HEK293 (cell line): Measurements from ENCODE around the gene CACNA1C.

Source experiments
- CTCF ChIA-PET: fragments of 350-600 bp; formaldehyde crosslinking; extraction: SDS; loops from one replicate; lab custom pipeline; 2021; ENCODE audit warnings: antibody characterized with exemption; lab: Yijun Ruan, JAX
- POLR2A ChIA-PET: fragments of 300-600 bp; formaldehyde crosslinking; extraction: SDS; loops from one replicate; lab custom pipeline; 2020; ENCODE audit warnings: antibody characterized with exemption, inconsistent platforms; lab: Yijun Ruan, JAX
- H3K27ac ChIP-seq: fragments of 200-500 bp; sonication (Bioruptor generic); 2 replicates; pipeline ENCODE4 v1.5.1; 2014; ENCODE audit warnings: low read depth, low read length, control low read depth, inconsistent platforms; ENCODE audit errors: extremely low read depth
- H3K36me3 ChIP-seq, 2 experiments: fragments of 200-500 bp in 1 of 2; sonication (Bioruptor generic) in 1 of 2; 1 replicate in 1 of 2; 2 replicates in 1 of 2; pipeline ENCODE4 v1.5.1; 2014 to 2017; ENCODE audit warnings: inconsistent platforms in 2 of 2, low read length in 2 of 2; ENCODE audit not compliant: control insufficient read depth in 2 of 2, insufficient read depth in 1 of 2
- H3K4me1 ChIP-seq: fragments of 200-500 bp; sonication (Bioruptor generic); 2 replicates; pipeline ENCODE4 v1.5.1; 2014; ENCODE audit warnings: mild to moderate bottlenecking, low read length, inconsistent platforms; ENCODE audit not compliant: control insufficient read depth, insufficient read depth
- H3K4me3 ChIP-seq: 2 replicates; pipeline ENCODE4 v1.5.1; 2011; ENCODE audit warnings: low read depth, mild to moderate bottlenecking, control low read depth, low read length, moderate library complexity
- H3K9me3 ChIP-seq: fragments of 200-500 bp; sonication (Bioruptor generic); 2 replicates; pipeline ENCODE4 v1.5.1; 2014; ENCODE audit warnings: low read depth, low read length, inconsistent platforms; ENCODE audit not compliant: control insufficient read depth, insufficient read depth
- HOXA7 ChIP-seq: sonication (generic); formaldehyde crosslinking; IDR thresholded peaks from 2 replicates; pipeline ENCODE4 v1.8.1; 2022; ENCODE audit warnings: missing genetic modification reagents, borderline replicate concordance
- HOXC10 ChIP-seq: sonication (generic); formaldehyde crosslinking; IDR thresholded peaks from 2 replicates; pipeline ENCODE4 v1.8.1; 2023; ENCODE audit warnings: mild to moderate bottlenecking, missing genetic modification reagents
- YY2 ChIP-seq: fragments of 450-650 bp; formaldehyde crosslinking; IDR thresholded peaks from 2 replicates; pipeline ENCODE4 v1.5.1; 2016; ENCODE audit warnings: missing biosample characterization, missing genetic modification characterization
- ZBTB21 ChIP-seq: fragments of 450-650 bp; formaldehyde crosslinking; IDR thresholded peaks from 2 replicates; pipeline ENCODE4 v1.5.1; 2017; ENCODE audit warnings: missing biosample characterization, missing genetic modification characterization
- ZBTB7A ChIP-seq: fragments of 450-650 bp; formaldehyde crosslinking; IDR thresholded peaks from 2 replicates; pipeline ENCODE4 v1.5.1; 2016; ENCODE audit warnings: low read depth, missing biosample characterization, missing genetic modification characterization
- ZNF133 ChIP-seq: fragments of 450-650 bp; formaldehyde crosslinking; IDR thresholded peaks from 2 replicates; pipeline ENCODE4 v1.5.1; 2016; ENCODE audit warnings: missing biosample characterization, missing genetic modification characterization
- ZNF157 ChIP-seq: fragments of 450-650 bp; formaldehyde crosslinking; IDR thresholded peaks from 2 replicates; pipeline ENCODE4 v1.5.1; 2016; ENCODE audit warnings: missing biosample characterization, missing genetic modification characterization
- ZNF16 ChIP-seq: fragments of 450-650 bp; formaldehyde crosslinking; IDR thresholded peaks from 2 replicates; pipeline ENCODE4 v1.5.1; 2016; ENCODE audit warnings: low read depth, missing biosample characterization, missing genetic modification characterization
- ZNF223 ChIP-seq: fragments of 450-650 bp; formaldehyde crosslinking; IDR thresholded peaks from 2 replicates; pipeline ENCODE4 v1.5.1; 2016; ENCODE audit warnings: missing biosample characterization, missing genetic modification characterization
- ZNF248 ChIP-seq: fragments of 450-650 bp; formaldehyde crosslinking; IDR thresholded peaks from 2 replicates; pipeline ENCODE4 v1.5.1; 2017; ENCODE audit warnings: missing biosample characterization, missing genetic modification characterization
- ZNF274 ChIP-seq, 2 experiments: fragments of 200-500 bp in 1 of 2; fragments of 450-650 bp in 1 of 2; sonication (Bioruptor generic) in 1 of 2; formaldehyde crosslinking in 1 of 2; IDR thresholded peaks; 2 replicates each; pipeline versions ENCODE4 v1.5.1 to v1.6.1; 2014 to 2016; ENCODE audit warnings: borderline replicate concordance in 1 of 2, inconsistent platforms in 1 of 2, low read length in 1 of 2, missing biosample characterization in 1 of 2, missing genetic modification characterization in 1 of 2
- ZNF549 ChIP-seq: fragments of 450-650 bp; IDR thresholded peaks from 2 replicates; pipeline ENCODE4 v1.5.1; 2018; ENCODE audit warnings: missing biosample characterization, missing genetic modification characterization, mild to moderate bottlenecking, inconsistent platforms, moderate library complexity
- ZNF555 ChIP-seq: fragments of 450-650 bp; formaldehyde crosslinking; conservative IDR thresholded peaks from 2 replicates; pipeline ENCODE4 v1.5.1; 2017; ENCODE audit warnings: missing biosample characterization, mild to moderate bottlenecking, missing genetic modification characterization, inconsistent platforms
- ZNF585B ChIP-seq: fragments of 450-650 bp; formaldehyde crosslinking; IDR thresholded peaks from 2 replicates; pipeline ENCODE4 v1.5.1; 2016; ENCODE audit warnings: missing biosample characterization, missing genetic modification characterization
- ZNF600 ChIP-seq: fragments of 450-650 bp; formaldehyde crosslinking; IDR thresholded peaks from 2 replicates; pipeline ENCODE4 v1.5.1; 2016; ENCODE audit warnings: missing biosample characterization, missing genetic modification characterization
- ZNF629 ChIP-seq: fragments of 450-650 bp; formaldehyde crosslinking; IDR thresholded peaks from 2 replicates; pipeline ENCODE4 v1.5.1; 2017; ENCODE audit warnings: missing biosample characterization, missing genetic modification characterization
- ZNF777 ChIP-seq: fragments of 450-650 bp; formaldehyde crosslinking; IDR thresholded peaks from 2 replicates; pipeline ENCODE4 v1.5.1; 2017; ENCODE audit warnings: missing biosample characterization, missing genetic modification characterization, borderline replicate concordance
- TF ChIP-seq, protein P1 (sequence below): fragments of 450-650 bp; formaldehyde crosslinking; IDR thresholded peaks from 2 replicates; pipeline ENCODE4 v1.5.1; 2017; ENCODE audit warnings: missing biosample characterization, missing genetic modification characterization
- TF ChIP-seq, protein P2 (sequence below): fragments of 450-650 bp; formaldehyde crosslinking; IDR thresholded peaks from 2 replicates; pipeline ENCODE4 v1.5.1; 2016; ENCODE audit warnings: missing biosample characterization, missing genetic modification characterization, borderline replicate concordance

Gene CACNA1C

DNA sequence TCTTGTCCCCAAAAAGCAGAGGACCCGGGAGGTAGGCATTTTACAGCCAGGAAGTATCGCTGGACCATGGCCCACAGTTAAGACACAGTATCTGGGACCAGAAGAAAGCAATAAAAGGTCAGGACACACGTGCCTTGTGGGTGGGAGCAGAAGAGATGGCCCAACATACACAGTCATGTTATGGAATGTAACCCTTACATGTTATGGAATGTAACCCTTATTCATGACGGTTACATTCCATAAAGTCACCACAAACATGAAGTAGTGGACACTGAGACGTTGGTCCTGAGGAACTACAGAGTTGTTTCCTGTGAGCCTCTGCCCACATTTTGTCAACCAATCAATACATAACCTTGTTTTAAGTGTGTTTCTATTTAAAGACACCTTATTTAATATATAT, 456.4 kb downstream of the CACNA1C start:
- H3K4me1 ChIP-seq = no peaks in the 10 kb centered on the region
- H3K9me3 ChIP-seq = no peaks in the 10 kb centered on the region
- CTCF ChIA-PET = interaction anchor here (0.5 kb wide), 1 partner anchor 19 kb away, joined by 3 read pairs; no protein-coding TSS in a partner anchor
- H3K4me3 ChIP-seq = no peak overlapping the region
- TF ChIP-seq ZNF585B (tag by site-specific recombination) (peak; percentile 12; the same call in 1 of the 2 replicates), ZNF600 (peak; percentile 75)
- TF ChIP-seq, protein P1, sequence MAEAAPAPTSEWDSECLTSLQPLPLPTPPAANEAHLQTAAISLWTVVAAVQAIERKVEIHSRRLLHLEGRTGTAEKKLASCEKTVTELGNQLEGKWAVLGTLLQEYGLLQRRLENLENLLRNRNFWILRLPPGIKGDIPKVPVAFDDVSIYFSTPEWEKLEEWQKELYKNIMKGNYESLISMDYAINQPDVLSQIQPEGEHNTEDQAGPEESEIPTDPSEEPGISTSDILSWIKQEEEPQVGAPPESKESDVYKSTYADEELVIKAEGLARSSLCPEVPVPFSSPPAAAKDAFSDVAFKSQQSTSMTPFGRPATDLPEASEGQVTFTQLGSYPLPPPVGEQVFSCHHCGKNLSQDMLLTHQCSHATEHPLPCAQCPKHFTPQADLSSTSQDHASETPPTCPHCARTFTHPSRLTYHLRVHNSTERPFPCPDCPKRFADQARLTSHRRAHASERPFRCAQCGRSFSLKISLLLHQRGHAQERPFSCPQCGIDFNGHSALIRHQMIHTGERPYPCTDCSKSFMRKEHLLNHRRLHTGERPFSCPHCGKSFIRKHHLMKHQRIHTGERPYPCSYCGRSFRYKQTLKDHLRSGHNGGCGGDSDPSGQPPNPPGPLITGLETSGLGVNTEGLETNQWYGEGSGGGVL (tag by site-specific recombination) = no peak
- H3K27ac ChIP-seq = no peak overlapping the region
- POLR2A ChIA-PET = no interaction called here
- H3K36me3 ChIP-seq = no peaks in the 10 kb centered on the region

GRCh38 chr12:2510045-2510444, 457.3 kb downstream of the CACNA1C start:
- no peaks in the 10 kb centered on the region for H3K4me1 ChIP-seq
- ChIA-PET POLR2A (no interaction called here), CTCF (no interaction called here)
- H3K9me3 ChIP-seq = no peaks in the 10 kb centered on the region
- H3K4me3 ChIP-seq = no peak overlapping the region
- no peak overlapping the region for H3K27ac ChIP-seq
- TF ChIP-seq, protein P2, sequence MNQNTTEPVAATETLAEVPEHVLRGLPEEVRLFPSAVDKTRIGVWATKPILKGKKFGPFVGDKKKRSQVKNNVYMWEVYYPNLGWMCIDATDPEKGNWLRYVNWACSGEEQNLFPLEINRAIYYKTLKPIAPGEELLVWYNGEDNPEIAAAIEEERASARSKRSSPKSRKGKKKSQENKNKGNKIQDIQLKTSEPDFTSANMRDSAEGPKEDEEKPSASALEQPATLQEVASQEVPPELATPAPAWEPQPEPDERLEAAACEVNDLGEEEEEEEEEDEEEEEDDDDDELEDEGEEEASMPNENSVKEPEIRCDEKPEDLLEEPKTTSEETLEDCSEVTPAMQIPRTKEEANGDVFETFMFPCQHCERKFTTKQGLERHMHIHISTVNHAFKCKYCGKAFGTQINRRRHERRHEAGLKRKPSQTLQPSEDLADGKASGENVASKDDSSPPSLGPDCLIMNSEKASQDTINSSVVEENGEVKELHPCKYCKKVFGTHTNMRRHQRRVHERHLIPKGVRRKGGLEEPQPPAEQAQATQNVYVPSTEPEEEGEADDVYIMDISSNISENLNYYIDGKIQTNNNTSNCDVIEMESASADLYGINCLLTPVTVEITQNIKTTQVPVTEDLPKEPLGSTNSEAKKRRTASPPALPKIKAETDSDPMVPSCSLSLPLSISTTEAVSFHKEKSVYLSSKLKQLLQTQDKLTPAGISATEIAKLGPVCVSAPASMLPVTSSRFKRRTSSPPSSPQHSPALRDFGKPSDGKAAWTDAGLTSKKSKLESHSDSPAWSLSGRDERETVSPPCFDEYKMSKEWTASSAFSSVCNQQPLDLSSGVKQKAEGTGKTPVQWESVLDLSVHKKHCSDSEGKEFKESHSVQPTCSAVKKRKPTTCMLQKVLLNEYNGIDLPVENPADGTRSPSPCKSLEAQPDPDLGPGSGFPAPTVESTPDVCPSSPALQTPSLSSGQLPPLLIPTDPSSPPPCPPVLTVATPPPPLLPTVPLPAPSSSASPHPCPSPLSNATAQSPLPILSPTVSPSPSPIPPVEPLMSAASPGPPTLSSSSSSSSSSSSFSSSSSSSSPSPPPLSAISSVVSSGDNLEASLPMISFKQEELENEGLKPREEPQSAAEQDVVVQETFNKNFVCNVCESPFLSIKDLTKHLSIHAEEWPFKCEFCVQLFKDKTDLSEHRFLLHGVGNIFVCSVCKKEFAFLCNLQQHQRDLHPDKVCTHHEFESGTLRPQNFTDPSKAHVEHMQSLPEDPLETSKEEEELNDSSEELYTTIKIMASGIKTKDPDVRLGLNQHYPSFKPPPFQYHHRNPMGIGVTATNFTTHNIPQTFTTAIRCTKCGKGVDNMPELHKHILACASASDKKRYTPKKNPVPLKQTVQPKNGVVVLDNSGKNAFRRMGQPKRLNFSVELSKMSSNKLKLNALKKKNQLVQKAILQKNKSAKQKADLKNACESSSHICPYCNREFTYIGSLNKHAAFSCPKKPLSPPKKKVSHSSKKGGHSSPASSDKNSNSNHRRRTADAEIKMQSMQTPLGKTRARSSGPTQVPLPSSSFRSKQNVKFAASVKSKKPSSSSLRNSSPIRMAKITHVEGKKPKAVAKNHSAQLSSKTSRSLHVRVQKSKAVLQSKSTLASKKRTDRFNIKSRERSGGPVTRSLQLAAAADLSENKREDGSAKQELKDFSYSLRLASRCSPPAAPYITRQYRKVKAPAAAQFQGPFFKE (tag by site-specific recombination) = no peak
- no peak for TF ChIP-seq ZNF555 (tag by site-specific recombination)
- TF ChIP-seq ZNF248 (tag by site-specific recombination) = no peak
- no peak for TF ChIP-seq ZNF629 (tag by site-specific recombination)
- no peak for TF ChIP-seq HOXA7 (CRISPR knock-in tag)
- no peak for TF ChIP-seq YY2 (tag by site-specific recombination)
- no peaks in the 10 kb centered on the region for H3K36me3 ChIP-seq

- POLR2A ChIA-PET = no interaction called here
- no peaks in the 10 kb centered on the region for H3K36me3 ChIP-seq
- CTCF ChIA-PET = no interaction called here
- H3K9me3 ChIP-seq = no peaks in the 10 kb centered on the region
- H3K4me1 ChIP-seq = no peaks in the 10 kb centered on the region
- no peak for TF ChIP-seq ZNF549
- no peak for TF ChIP-seq ZBTB21 (tag by site-specific recombination)
- no peak for TF ChIP-seq ZBTB7A (tag by site-specific recombination)
- TF ChIP-seq ZNF223 (tag by site-specific recombination) = no peak
- no peak for TF ChIP-seq HOXC10 (CRISPR knock-in tag)
- no peak for TF ChIP-seq ZNF157 (tag by site-specific recombination)
- no peak for TF ChIP-seq ZNF16 (tag by site-specific recombination)
- TF ChIP-seq ZNF274 (IDR thresholded peaks at IDR 0.05; ENCODE audit: low read length) = no peak
- TF ChIP-seq ZNF274 (tag by site-specific recombination; IDR thresholded peaks at IDR 0.05; ENCODE audit: borderline replicate concordance) = no peak
- TF ChIP-seq ZNF133 (tag by site-specific recombination) = no peak
- no peak for TF ChIP-seq ZNF777 (tag by site-specific recombination)
- no peak overlapping the region for H3K27ac ChIP-seq
- H3K4me3 ChIP-seq = no peak overlapping the region
These were observed 460.6 kb downstream of the CACNA1C start for GRCh38 chr12:2513141-2514037.
